Right renal cortex interstitium (tissue), 3 donors: Measurements from ENCODE around the gene SLX9. TPM values are rescaled to one million over a fixed set of nuclear protein-coding genes. Genes with fewer than 3 reads are reported as not detected.

Experiments
- DNase-seq, 3 donors: peaks; one replicate each; pipeline ENCODE4 v3.0.0-alpha.2; 2013; ENCODE audit warnings: low read depth in 3 of 3, low spot score in 2 of 3
- polyA plus RNA-seq, 3 donors: library from polyadenylated mRNA; unstranded; fragments of 120-200 nt; gene quantifications; one replicate each; pipeline ENCODE4 v1.2.1, GENCODE V29; 2013; ENCODE audit not compliant: insufficient read length in 3 of 3

Gene SLX9
- polyA plus RNA-seq, 3 donors = 13.4 to 14.3 (median 14.1) TPM

DNA sequence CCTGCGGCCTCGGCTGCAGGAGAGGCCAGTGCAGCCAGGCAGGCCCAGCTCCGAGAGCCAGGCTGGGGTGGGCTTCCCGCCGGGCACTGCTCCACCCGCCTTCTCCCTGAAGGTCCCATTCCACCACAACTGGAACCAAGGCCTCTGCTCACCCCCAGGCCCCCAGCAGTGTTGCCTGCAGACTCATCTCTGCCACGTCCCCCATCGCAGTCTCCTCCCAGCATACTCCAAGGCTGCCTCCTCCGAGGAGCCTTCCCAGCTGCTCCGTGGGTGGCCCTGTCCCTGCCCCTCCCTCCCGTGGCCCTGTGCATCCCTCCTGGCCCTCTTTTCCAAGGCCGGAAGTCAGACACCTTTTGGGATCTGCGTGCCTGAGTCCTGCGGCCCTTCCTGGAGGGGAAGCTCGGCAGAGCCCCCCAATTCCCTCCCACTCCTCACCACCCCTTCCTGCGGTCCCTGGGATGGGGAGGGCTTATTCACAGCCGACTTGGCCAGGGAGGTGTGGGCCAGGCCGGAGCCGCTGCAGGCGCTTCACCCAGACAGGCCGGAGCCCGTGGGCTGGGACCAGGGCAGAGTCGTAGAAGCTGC, 47.6 kb downstream of the SLX9 start:
- no peak for DNase-seq

GRCh38 chr21:44987886-44988606, 48.2 kb downstream of the SLX9 start:
- DNase-seq = no peak

DNA sequence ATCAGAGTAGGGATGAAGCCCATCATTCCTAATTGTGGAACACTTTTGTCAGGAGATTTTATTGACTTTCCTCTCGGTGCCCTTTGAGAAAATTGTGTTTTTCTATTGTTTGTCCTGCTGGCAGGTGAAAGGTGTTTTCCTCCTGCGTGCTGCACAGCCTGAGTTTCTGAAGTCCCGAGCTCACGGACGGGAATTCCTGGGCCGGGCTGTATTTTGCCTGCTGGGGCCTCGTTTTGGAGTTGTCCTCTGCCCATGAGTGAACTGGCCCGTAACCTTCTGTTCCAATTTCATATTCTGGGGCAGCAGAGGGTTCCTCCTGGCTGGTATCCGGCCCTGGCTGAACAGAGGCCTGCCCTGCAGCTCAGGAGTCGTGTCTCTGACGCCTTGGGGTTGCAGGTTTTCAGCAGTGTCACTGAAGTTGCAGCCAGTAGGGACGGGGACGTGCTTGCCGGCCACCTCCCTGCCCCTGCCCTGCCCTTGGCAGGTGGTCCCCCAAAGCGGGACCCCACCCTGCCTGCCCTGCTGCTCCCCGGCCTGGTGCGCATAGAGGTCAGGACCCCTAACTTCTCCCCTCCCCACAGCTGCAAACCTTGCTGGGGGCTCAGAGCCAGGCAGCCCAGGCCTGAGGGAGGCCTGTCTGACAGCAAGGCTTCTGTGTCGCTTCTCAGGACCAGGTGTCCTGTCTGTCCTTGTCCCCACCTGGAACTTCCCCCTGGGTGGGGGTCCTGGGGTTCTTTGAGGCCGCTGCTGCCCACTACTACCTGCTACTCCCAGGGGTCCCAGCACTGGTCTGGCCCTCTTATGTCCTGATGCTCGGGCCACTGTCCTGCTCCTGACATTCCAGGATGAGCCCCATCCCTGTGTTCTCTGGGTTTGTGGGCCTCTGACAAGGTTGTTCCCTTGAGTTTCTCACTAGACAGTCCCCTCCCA, 49.0 kb downstream of the SLX9 start:
- no peak for DNase-seq

GRCh38 chr21:44989537-44989886, 49.7 kb downstream of the SLX9 start:
- no peak for DNase-seq

DNA sequence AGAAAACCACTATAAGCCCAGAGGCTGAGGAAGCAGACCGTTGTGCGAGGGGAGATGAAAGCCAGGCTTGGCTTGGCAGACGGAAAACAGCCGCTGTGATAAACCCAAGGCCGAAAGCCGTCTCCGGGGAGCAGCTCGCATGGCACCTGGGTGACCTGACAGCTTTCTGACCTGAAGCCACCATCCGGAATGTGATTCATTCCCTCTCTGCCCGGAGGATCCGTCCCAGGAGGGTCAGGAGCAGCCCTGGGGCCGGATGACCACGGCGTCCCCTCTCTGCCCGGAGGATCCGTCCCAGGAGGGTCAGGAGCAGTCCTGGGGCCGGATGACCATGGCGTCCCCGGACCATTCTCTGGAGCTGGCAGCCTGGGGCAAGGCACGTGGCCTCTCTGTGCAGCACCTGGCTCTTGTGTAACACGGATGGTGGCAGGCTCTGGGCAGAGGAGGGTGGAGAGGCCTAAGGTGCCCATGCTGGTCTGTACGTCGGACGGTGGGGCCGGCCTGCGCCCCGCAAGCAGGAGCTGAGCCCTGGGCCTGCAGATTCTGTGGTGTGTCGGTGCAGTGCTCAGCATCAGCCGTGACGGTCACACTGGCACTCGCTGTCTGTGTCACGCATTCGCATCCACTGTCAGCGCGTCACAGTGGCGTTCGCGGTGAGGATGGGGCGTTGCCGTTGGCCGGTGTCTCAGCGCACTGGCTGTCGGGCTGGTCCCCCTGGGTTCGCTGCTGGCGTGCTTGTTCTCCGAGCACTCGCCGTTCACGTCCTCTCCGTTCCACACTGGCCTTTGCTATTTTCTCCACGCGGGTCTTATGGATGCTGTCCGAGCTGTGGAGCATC, 50.3 kb downstream of the SLX9 start:
- DNase-seq = no peak

DNA sequence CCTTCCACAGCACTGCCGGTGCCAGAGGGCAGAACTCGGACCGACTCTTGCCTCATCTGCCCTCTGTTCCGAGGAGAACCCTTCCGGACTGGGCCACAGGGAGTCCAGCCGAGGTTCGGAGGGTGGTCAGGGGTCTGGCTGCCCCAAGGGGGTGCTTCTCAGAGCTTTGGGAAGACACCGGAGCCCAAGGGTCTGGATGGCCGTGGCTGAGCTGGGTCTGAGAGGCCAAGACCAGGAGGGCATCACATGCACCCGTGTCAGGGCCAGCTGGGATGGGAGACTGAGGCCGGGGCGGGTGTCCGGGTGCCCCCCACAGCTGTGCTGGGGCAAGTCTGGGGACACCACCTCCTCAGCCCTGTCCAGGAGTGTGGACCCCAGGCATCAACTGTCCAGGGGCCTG, 51.1 kb downstream of the SLX9 start:
- DNase-seq = no peak

GRCh38 chr21:44991538-44992483, 52.0 kb downstream of the SLX9 start:
- no peak for DNase-seq

GRCh38 chr21:44992608-44993031, 52.8 kb downstream of the SLX9 start:
- DNase-seq = no peak

DNA sequence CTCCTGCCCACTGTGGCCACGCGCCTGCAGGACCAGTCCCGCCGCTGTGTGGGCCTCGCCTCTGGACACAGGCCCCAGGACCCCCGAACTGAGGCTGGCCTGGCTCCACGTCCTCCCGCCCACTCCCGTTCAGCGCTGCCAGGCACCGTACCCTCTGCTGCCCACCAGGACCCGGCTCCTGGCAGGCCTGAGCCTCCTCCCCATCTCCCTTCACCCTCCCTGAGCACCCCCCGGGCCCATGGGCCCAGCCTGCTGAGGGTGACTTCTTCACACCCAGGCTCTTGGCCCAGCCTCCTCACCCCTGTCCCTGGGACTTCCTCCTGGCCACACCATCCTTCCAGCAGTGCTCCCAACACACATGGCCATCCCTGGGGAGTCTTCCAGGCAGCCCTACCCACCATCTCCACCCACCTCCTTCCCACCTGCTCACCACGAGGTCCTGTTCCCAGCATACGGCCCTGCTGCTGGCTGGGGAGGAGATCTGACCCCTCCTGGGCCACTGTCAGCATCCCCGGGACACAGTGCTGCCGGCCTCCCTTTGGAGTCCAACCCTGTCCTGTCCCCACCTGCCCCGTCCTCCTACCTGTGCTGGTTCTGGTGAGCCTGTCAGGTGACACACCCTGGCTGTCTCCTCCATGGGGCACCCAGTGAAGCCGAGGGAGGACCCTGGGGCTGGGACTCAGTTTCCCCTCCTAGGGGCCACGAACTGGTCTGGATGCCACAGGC, 53.7 kb downstream of the SLX9 start:
- no peak for DNase-seq

DNA sequence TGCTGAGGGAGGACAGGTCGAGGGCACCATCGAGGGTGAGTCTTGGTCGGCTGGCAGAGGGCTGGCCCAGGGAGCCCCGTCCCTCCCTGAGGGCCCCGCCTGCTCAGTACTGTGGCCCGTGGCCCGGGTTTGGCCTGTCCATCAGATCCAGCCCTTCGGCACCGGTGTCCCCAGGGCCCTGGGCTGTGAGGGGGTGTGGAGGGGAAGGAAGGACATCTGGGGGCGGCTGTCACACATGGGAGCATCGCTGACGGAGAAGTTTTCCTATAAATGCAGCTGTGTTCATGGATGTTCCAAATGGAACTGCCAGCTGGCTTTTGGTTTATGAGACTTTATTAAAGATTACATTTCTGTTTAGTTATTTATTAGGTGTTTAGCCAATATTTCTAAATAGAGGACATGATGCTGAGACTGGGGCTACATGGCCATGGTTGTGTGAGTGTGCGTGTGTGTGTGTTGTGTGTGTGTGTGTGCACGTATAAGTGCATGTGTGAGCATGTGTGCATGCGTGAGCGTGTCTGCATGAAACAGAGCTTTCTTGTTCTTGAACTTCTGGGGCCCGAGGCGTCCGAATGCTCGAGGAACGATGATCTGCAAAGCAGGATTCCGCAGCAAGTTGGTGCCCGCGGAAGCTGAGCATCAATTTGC, 54.3 kb downstream of the SLX9 start:
- DNase-seq = no peak

DNA sequence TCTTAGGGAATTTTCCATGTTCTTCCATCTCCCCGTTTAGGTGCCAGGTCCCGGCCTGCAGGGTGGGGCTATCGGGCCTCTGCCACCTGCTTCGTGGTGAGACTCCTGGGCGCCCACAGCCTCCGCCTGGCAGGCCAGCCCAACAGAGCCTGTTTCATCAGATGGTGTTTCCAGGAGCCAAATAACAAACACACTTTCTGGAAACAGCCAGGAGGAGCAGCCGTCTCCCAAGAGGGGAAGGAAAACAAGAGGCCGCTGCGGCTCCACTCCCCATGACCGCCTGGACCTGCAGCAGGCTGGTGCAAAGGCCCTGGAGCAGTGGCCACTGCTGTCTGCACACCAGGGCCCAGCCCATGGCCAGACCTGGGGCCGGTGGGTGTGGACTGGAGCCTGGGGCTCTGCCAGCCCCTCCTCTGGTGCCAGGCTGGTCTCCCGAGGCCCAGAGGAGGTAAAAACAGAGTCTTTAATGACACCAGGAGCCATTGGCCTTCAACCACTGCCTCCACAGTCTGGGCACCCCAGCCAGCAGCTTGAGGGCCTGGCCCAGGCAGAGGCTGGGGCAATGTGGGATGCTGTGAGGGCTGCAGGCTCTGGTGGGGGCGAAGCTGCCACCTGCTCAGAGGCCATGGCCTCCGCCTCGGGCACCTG, 55.0 kb downstream of the SLX9 start:
- DNase-seq = no peak

DNA sequence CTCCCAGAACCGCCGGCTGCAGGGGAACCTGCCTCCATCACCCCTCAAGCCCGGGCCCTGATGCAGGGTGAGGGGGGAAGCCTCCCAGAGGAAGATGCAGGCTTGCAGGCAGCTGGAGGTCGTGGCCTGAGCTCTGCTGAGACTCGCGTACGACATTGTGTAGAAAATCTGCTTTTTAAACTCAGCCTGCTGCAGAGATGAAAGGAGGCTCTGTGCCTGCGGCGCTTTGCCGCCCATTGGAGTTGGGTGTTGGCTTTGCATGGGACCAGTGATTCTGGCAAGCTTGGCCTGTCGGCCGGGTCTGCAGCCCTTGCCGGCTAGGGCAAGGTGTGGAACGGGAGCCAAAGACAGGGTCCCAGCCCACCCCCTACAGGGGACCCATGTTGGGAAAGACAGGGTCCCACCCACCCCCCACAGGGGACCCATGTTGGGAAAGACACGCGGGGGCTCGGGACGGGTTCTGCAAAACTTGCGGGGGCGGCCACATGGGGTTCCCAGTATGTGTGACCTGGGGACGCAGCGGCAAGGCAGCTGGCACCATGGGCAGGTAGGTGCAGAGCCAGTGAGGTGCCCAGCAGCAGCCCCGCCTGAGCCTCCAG, 55.6 kb downstream of the SLX9 start:
- no peak for DNase-seq

GRCh38 chr21:44996096-44996495, 56.3 kb downstream of the SLX9 start:
- DNase-seq = no peak

- DNase-seq = no peak
These were observed 56.7 kb downstream of the SLX9 start for GRCh38 chr21:44996501-44996921.

GRCh38 chr21:44996983-44997936, 57.4 kb downstream of the SLX9 start:
- no peak for DNase-seq

- DNase-seq = no peak
These were observed 58.3 kb downstream of the SLX9 start for GRCh38 chr21:44998086-44998620.
